Activated T-cell treated with anti-CD3 and anti-CD28 coated beads, Interleukin-2, amount 50 U/mL, for 24 hours (primary cell): ENCODE measurements around the gene TUBA1B.
"Not testable (repeated sequence)": the region's sequence is repeated elsewhere in the genome, so short reads cannot be mapped to it uniquely, and the experiment has no call there.

Source experiments
- DNase-seq: peaks from one replicate; pipeline ENCODE4 v3.0.0-alpha.2; 2020
- H3K27ac Mint-ChIP-seq: 2 replicates; pipeline ENCODE4 v1.8.0; 2020; ENCODE audit warnings: mild to moderate bottlenecking, mixed read lengths
- H3K27me3 Mint-ChIP-seq: 2 replicates; pipeline ENCODE4 v1.8.0; 2020; ENCODE audit warnings: mixed read lengths
- H3K36me3 Mint-ChIP-seq: 2 replicates; pipeline ENCODE4 v1.8.0; 2020; ENCODE audit warnings: low read depth, mixed read lengths
- H3K4me1 Mint-ChIP-seq: 2 replicates; pipeline ENCODE4 v1.8.0; 2020; ENCODE audit warnings: low read depth, mixed read lengths
- H3K4me3 Mint-ChIP-seq: 2 replicates; pipeline ENCODE4 v1.8.0; 2020; ENCODE audit warnings: mild to moderate bottlenecking, moderate library complexity, mixed read lengths
- H3K9me3 Mint-ChIP-seq: 2 replicates; pipeline ENCODE4 v1.8.0; 2020; ENCODE audit warnings: mixed read lengths

The TUBA1B gene

GRCh38 chr12:49133590-49133989 is 2.4 kb upstream of the TUBA1B start:
- H3K9me3 Mint-ChIP-seq, result no peaks in the 10 kb centered on the region
- H3K27me3 Mint-ChIP-seq, result peaks cover 2% of the 10 kb centered on the region
- H3K4me1 Mint-ChIP-seq, result peaks cover 42% of the 10 kb centered on the region
- DNase-seq, result no peak
- H3K4me3 Mint-ChIP-seq, result peak overlapping the region; percentile 31
- peak overlapping the region; percentile 37 for H3K27ac Mint-ChIP-seq
- H3K36me3 Mint-ChIP-seq, result peaks cover 38% of the 10 kb centered on the region

GRCh38 chr12:49133014-49133413 is 1.8 kb upstream of the TUBA1B start:
- H3K4me1 Mint-ChIP-seq, result peaks cover 42% of the 10 kb centered on the region
- H3K36me3 Mint-ChIP-seq, result peaks cover 43% of the 10 kb centered on the region
- peaks cover 2% of the 10 kb centered on the region for H3K27me3 Mint-ChIP-seq
- no peak for DNase-seq
- H3K27ac Mint-ChIP-seq, result no peak overlapping the region
- H3K9me3 Mint-ChIP-seq, result no peaks in the 10 kb centered on the region
- peak overlapping the region; percentile 98 for H3K4me3 Mint-ChIP-seq

- peaks cover 51% of the 10 kb centered on the region for H3K36me3 Mint-ChIP-seq
- H3K9me3 Mint-ChIP-seq, result no peaks in the 10 kb centered on the region
- H3K27me3 Mint-ChIP-seq, result peaks cover 2% of the 10 kb centered on the region
- peak overlapping the region; percentile 98 for H3K4me3 Mint-ChIP-seq
- peaks cover 48% of the 10 kb centered on the region for H3K4me1 Mint-ChIP-seq
- no peak for DNase-seq
- H3K27ac Mint-ChIP-seq, result peak overlapping the region; percentile 93
Observed at GRCh38 chr12:49131894-49132461, 783 bp upstream of the TUBA1B start.

DNA sequence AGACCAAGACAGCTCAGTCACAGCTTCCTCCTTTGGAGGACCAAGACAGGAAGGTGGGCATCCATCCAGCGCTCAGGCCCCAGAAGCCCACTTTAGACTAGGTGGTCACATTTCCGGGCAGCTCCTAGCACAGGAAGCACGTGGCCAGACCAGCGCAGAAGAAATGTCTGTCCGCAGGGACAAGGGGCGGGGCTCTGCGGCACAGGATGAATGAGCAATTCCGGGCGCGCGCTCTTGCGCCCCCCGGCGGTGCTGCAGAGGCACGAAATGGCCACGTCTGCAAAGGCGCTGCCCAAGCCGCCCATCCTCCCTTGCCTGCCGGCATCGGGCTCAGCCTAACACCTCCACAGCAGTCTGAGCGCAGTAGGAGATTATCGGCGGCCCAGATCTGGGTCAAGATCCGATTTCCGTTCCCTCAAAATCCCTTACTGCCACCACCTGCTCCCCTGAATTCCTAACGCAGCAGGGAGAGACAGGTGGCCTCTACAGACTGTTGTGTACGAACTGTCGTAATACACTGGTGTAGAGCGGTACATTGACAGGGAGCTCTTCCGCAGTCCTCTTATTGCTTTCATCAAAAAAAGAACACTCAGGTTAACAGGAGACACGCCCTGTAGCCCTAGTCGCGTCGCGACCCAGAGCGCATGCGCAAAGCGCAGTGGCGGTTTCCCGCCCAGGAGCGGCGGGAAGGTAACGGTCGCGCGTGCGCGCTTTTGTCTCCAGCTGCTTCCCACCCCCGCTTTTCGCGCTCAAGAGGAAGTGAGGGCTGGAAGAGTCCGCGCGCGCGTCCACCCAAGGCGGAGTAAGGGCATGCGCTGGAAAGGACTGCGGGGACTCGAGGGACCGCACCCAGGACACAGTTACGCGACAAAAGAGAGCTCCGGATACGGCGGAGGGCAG is 794 bp downstream of the TUBA1B start:
- Mint-ChIP-seq H3K27me3 (peaks cover 2% of the 10 kb centered on the region), H3K36me3 (peaks cover 58% of the 10 kb centered on the region), H3K9me3 (no peaks in the 10 kb centered on the region), H3K4me3 (peak overlapping the region; percentile 98), H3K27ac (peak overlapping the region; percentile 99), H3K4me1 (peaks cover 49% of the 10 kb centered on the region)
- peak; percentile 93 for DNase-seq

DNA sequence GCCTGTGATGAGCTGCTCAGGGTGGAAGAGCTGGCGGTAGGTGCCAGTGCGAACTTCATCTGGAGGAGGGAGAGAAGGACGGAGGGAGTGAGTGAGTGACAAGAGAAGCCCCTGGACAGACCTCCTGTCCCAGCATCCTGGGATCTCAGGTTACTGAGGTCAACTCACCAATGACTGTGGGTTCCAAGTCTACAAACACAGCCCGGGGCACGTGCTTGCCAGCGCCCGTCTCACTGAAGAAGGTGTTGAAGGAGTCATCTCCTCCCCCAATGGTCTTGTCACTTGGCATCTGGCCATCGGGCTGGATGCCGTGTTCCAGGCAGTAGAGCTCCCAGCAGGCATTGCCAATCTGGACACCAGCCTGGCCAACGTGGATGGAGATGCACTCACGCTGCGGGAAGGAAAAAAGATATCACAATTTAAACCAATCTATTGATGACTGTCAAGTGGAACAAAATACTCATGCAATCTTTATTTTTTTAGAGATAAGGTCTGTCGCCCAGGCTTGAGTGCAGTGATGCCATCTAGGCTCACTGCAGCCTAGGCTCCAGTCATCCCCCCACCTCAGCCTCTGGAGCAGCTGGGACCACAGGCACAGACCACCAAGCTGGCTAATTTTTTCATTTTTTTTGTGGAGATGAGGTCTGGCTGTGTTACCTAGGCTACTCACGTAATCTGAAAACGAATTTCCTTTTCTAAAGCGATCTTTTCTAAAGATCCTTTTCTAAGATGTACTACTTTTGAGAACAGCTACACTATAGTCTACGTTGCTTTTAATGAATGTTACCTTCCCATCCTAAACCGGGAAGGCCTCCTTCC is 1.7 kb downstream of the TUBA1B start:
- DNase-seq, result peak; percentile 43

DNA sequence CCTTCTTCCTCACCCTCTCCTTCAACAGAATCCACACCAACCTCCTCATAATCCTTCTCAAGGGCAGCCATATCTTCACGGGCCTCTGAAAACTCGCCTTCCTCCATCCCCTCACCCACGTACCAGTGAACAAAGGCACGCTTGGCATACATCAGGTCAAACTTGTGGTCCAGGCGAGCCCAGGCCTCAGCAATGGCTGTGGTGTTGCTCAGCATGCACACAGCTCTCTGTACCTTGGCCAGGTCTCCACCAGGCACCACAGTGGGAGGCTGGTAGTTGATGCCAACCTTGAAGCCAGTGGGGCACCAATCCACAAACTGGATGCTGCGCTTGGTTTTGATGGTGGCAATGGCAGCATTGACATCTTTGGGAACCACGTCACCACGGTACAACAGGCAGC is 3.2 kb downstream of the TUBA1B start:
- H3K9me3 Mint-ChIP-seq, DNase-seq, H3K27me3 Mint-ChIP-seq: not testable (repeated sequence)
- Mint-ChIP-seq H3K36me3 (peaks cover 58% of the 10 kb centered on the region), H3K4me3 (peak overlapping the region; percentile 98), H3K4me1 (peaks cover 40% of the 10 kb centered on the region), H3K27ac (peak overlapping the region; percentile 90)

More for the DNA sequence above, 1.7 kb downstream of the TUBA1B start:
- H3K4me1 Mint-ChIP-seq, result peaks cover 49% of the 10 kb centered on the region
- peak overlapping the region; percentile 99 for H3K27ac Mint-ChIP-seq
- peaks cover 2% of the 10 kb centered on the region for H3K27me3 Mint-ChIP-seq
- no peaks in the 10 kb centered on the region for H3K9me3 Mint-ChIP-seq
- H3K4me3 Mint-ChIP-seq, result peak overlapping the region; percentile 98
- H3K36me3 Mint-ChIP-seq, result peaks cover 58% of the 10 kb centered on the region

- peak overlapping the region; percentile 90 for H3K27ac Mint-ChIP-seq
- H3K36me3 Mint-ChIP-seq, result peaks cover 56% of the 10 kb centered on the region
- H3K27me3 Mint-ChIP-seq, result peaks cover 2% of the 10 kb centered on the region
- no peaks in the 10 kb centered on the region for H3K9me3 Mint-ChIP-seq
- no peak for DNase-seq
- peak overlapping the region; percentile 98 for H3K4me3 Mint-ChIP-seq
- peaks cover 32% of the 10 kb centered on the region for H3K4me1 Mint-ChIP-seq
Observed at GRCh38 chr12:49126852-49127763, 4.1 kb downstream of the TUBA1B start.

GRCh38 chr12:49121047-49121696 is 10.0 kb downstream of the TUBA1B start:
- Mint-ChIP-seq H3K9me3 (no peaks in the 10 kb centered on the region), H3K4me1 (no peaks in the 10 kb centered on the region), H3K27ac (no peak overlapping the region), H3K4me3 (no peak overlapping the region), H3K36me3 (peaks cover 2% of the 10 kb centered on the region), H3K27me3 (no peaks in the 10 kb centered on the region)
- DNase-seq, result no peak

GRCh38 chr12:49111206-49111605 is 20.0 kb downstream of the TUBA1B start:
- Mint-ChIP-seq H3K27ac (peak overlapping the region; percentile 92), H3K4me1 (peaks cover 38% of the 10 kb centered on the region), H3K4me3 (peak overlapping the region; percentile 95), H3K9me3 (no peaks in the 10 kb centered on the region), H3K27me3 (no peaks in the 10 kb centered on the region), H3K36me3 (peaks cover 18% of the 10 kb centered on the region)
- no peak for DNase-seq

GRCh38 chr12:49110464-49111155 is 20.6 kb downstream of the TUBA1B start, which contains the start of gene LMBR1L:
TSS of gene LMBR1L (minus strand) at chr12:49110847. CDS start at chr12:49110555, 292 bp downstream.
- peak within 1 kb of the TSS; percentile 95 for H3K4me3 Mint-ChIP-seq
- H3K4me1 Mint-ChIP-seq, result peaks cover 38% of the 10 kb centered on the region
- peak; percentile 93 for DNase-seq
- no peaks in the 10 kb centered on the region for H3K27me3 Mint-ChIP-seq
- no peaks in the 10 kb centered on the region for H3K9me3 Mint-ChIP-seq
- H3K27ac Mint-ChIP-seq, result peak within 1 kb of the TSS; percentile 92
- peaks cover 18% of the 10 kb centered on the region for H3K36me3 Mint-ChIP-seq

GRCh38 chr12:49109641-49110463 is 21.3 kb downstream of the TUBA1B start:
- no peak for DNase-seq
- no peaks in the 10 kb centered on the region for H3K9me3 Mint-ChIP-seq
- H3K36me3 Mint-ChIP-seq, result peaks cover 21% of the 10 kb centered on the region
- peak overlapping the region; percentile 92 for H3K27ac Mint-ChIP-seq
- H3K4me3 Mint-ChIP-seq, result peak overlapping the region; percentile 95
- H3K27me3 Mint-ChIP-seq, result no peaks in the 10 kb centered on the region
- H3K4me1 Mint-ChIP-seq, result peaks cover 38% of the 10 kb centered on the region

GRCh38 chr12:49108958-49109404 is 22.2 kb downstream of the TUBA1B start:
- Mint-ChIP-seq H3K4me1 (peaks cover 38% of the 10 kb centered on the region), H3K9me3 (no peaks in the 10 kb centered on the region), H3K36me3 (peaks cover 28% of the 10 kb centered on the region), H3K27me3 (no peaks in the 10 kb centered on the region), H3K27ac (peak overlapping the region; percentile 89), H3K4me3 (peak overlapping the region; percentile 95)
- DNase-seq, result no peak
